VCaP (cell line): Measurements from ENCODE around the gene OR51B4.
"Not testable (repeated sequence)": the region's sequence is repeated elsewhere in the genome, so short reads cannot be mapped to it uniquely, and the experiment has no call there.

ENCODE experiments used
- H3K27ac ChIP-seq: fragments of 450-650 bp; 2 replicates; pipeline ENCODE4 v1.5.1; 2017
- CTCF ChIP-seq: fragments of 450-650 bp; conservative IDR thresholded peaks from 2 replicates; pipeline ENCODE4 v1.5.1; 2017; ENCODE audit warnings: mild to moderate bottlenecking, moderate library complexity

OR51B4 gene

GRCh38 chr11:5301846-5302245 is at the start of gene OR51B4:
Gene OR51B4 (minus strand): TSS chr11:5301946. CDS start chr11:5301946, 0 bp downstream.
- no peak within 1 kb of the TSS for H3K27ac ChIP-seq
- no peak for TF ChIP-seq CTCF

- no peak for TF ChIP-seq CTCF
- no peak within 1 kb of the TSS for H3K27ac ChIP-seq
Measured at GRCh38 chr11:5351208-5351607, 49.5 kb upstream of the OR51B4 start, which contains the start of gene OR51B6. Gene OR51B6 (plus strand): TSS chr11:5351508. CDS start chr11:5351508, 0 bp downstream.

GRCh38 chr11:5349550-5349949 is 47.8 kb upstream of the OR51B4 start:
- H3K27ac ChIP-seq: no peak overlapping the region
- no peak for TF ChIP-seq CTCF

GRCh38 chr11:5348551-5349194 is 46.9 kb upstream of the OR51B4 start:
- no peak for TF ChIP-seq CTCF
- H3K27ac ChIP-seq: no peak overlapping the region

GRCh38 chr11:5345831-5346230 is 44.1 kb upstream of the OR51B4 start:
- H3K27ac ChIP-seq: no peak overlapping the region
- no peak for TF ChIP-seq CTCF

GRCh38 chr11:5343474-5344335 is 42.0 kb upstream of the OR51B4 start, which contains the start of gene OR51B5:
Gene OR51B5 (minus strand): TSS chr11:5343524. CDS start chr11:5343524, 0 bp downstream.
- no peak within 1 kb of the TSS for H3K27ac ChIP-seq
- TF ChIP-seq CTCF: no peak

GRCh38 chr11:5339771-5340322 is 38.1 kb upstream of the OR51B4 start:
- no peak overlapping the region for H3K27ac ChIP-seq
- no peak for TF ChIP-seq CTCF

GRCh38 chr11:5337253-5337652 is 35.5 kb upstream of the OR51B4 start:
- not testable (repeated sequence) for H3K27ac ChIP-seq
